Measurements from ENCODE around the gene P2RY2.

The P2RY2 gene

DNA sequence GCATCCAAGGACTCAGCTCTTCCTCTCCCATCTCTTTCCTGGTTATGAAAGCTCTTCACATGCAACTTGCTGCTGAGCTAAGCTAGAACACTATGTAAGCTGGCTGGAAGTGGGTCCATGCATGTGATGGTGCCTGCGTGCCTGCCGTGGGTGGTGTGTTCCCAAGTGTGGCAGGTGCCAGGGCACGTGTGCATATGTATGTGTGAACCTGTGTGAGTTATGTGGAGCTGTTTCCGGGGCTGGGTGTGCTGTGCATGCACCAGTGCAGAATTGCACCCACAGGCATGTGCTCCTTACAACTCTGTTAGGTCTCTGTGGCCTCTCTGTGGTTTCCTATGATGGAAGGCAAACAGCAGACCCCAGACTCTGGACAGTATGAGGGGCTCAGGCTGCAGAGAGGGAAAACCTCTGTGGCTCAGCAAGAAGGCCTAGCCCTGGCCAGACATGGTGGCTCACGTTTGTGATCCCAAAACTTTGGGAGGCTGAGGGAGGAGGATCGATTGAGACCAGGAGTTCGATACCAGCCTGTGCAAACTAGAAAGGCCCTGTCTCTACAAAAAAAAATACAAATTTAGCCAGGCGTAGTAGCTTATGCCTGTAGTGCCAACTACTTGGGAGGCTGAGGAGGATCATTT, 49.9 kb downstream of the P2RY2 start:
- no peak for ATAC-seq
- no peak for TF ChIP-seq ZNF70 (CRISPR knock-in tag; IDR thresholded peaks at IDR 0.05)
- TF ChIP-seq, protein P1, sequence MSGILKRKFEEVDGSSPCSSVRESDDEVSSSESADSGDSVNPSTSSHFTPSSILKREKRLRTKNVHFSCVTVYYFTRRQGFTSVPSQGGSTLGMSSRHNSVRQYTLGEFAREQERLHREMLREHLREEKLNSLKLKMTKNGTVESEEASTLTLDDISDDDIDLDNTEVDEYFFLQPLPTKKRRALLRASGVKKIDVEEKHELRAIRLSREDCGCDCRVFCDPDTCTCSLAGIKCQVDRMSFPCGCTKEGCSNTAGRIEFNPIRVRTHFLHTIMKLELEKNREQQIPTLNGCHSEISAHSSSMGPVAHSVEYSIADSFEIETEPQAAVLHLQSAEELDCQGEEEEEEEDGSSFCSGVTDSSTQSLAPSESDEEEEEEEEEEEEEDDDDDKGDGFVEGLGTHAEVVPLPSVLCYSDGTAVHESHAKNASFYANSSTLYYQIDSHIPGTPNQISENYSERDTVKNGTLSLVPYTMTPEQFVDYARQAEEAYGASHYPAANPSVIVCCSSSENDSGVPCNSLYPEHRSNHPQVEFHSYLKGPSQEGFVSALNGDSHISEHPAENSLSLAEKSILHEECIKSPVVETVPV (CRISPR knock-in tag; IDR thresholded peaks at IDR 0.05): no peak
- TF ChIP-seq, protein P2, sequence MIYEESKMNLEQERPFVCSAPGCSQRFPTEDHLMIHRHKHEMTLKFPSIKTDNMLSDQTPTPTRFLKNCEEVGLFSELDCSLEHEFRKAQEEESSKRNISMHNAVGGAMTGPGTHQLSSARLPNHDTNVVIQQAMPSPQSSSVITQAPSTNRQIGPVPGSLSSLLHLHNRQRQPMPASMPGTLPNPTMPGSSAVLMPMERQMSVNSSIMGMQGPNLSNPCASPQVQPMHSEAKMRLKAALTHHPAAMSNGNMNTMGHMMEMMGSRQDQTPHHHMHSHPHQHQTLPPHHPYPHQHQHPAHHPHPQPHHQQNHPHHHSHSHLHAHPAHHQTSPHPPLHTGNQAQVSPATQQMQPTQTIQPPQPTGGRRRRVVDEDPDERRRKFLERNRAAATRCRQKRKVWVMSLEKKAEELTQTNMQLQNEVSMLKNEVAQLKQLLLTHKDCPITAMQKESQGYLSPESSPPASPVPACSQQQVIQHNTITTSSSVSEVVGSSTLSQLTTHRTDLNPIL (CRISPR knock-in tag; IDR thresholded peaks at IDR 0.05; ENCODE audit: low read depth): no peak

DNA sequence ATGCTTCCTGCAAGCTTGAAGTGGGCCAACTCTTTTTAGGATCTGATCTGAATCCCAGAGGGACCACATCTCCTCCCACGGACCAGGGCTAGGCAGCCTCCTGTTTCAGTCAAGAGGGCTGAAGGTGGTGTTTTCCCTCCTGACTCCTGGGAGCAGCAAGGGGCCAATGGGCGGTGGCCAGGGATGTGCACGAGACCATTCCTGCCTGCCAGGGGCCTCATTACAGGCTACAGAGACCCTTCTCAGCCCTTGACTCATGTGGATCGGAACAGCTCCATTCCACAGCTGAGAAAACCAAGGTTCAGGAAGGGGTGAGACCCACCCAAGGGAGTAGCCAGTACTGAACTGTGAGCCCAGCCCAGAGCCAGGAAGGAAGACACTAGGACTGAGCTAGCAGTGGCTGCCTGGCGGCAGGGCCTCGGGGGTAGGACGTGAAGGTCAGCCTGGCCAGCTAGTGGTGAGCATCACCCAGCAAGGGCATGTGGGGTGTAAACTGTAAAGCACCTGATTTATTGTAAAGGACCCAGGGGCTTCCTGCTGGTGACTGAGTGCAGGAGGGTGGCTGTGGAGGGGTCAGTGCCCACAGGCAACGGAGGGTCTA, 50.7 kb downstream of the P2RY2 start:
- ATAC-seq: no peak
- TF ChIP-seq BACH2 (CRISPR knock-in tag; IDR thresholded peaks at IDR 0.05; ENCODE audit: borderline replicate concordance) (no peak), GLIS3 (CRISPR knock-in tag; IDR thresholded peaks at IDR 0.05) (no peak), CSDC2 (CRISPR knock-in tag; IDR thresholded peaks at IDR 0.05) (no peak), OSR1 (CRISPR knock-in tag; IDR thresholded peaks at IDR 0.05) (no peak), ISL1 (CRISPR knock-in tag; IDR thresholded peaks at IDR 0.05) (no peak), TCF4 (CRISPR knock-in tag; IDR thresholded peaks at IDR 0.05; ENCODE audit: borderline replicate concordance) (no peak), ZNF565 (CRISPR knock-in tag; conservative IDR thresholded peaks at IDR 0.05; ENCODE audit: low read depth) (no peak), ZC3H10 (CRISPR knock-in tag; IDR thresholded peaks at IDR 0.05) (no peak), ZNF8 (CRISPR knock-in tag; IDR thresholded peaks at IDR 0.05) (no peak), TOX (CRISPR knock-in tag; IDR thresholded peaks at IDR 0.05; ENCODE audit: borderline replicate concordance) (no peak), ZFP30 (CRISPR knock-in tag; IDR thresholded peaks at IDR 0.05) (no peak), ZFP3 (CRISPR knock-in tag; IDR thresholded peaks at IDR 0.05) (no peak), ESRRG (CRISPR knock-in tag; IDR thresholded peaks at IDR 0.05) (no peak), ZNF70 (CRISPR knock-in tag; IDR thresholded peaks at IDR 0.05) (no peak), SNAI2 (CRISPR knock-in tag; IDR thresholded peaks at IDR 0.05) (no peak), RARB (CRISPR knock-in tag; IDR thresholded peaks at IDR 0.05) (no peak)
- TF ChIP-seq, protein P3, sequence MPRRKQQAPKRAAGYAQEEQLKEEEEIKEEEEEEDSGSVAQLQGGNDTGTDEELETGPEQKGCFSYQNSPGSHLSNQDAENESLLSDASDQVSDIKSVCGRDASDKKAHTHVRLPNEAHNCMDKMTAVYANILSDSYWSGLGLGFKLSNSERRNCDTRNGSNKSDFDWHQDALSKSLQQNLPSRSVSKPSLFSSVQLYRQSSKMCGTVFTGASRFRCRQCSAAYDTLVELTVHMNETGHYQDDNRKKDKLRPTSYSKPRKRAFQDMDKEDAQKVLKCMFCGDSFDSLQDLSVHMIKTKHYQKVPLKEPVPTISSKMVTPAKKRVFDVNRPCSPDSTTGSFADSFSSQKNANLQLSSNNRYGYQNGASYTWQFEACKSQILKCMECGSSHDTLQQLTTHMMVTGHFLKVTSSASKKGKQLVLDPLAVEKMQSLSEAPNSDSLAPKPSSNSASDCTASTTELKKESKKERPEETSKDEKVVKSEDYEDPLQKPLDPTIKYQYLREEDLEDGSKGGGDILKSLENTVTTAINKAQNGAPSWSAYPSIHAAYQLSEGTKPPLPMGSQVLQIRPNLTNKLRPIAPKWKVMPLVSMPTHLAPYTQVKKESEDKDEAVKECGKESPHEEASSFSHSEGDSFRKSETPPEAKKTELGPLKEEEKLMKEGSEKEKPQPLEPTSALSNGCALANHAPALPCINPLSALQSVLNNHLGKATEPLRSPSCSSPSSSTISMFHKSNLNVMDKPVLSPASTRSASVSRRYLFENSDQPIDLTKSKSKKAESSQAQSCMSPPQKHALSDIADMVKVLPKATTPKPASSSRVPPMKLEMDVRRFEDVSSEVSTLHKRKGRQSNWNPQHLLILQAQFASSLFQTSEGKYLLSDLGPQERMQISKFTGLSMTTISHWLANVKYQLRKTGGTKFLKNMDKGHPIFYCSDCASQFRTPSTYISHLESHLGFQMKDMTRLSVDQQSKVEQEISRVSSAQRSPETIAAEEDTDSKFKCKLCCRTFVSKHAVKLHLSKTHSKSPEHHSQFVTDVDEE (CRISPR knock-in tag; IDR thresholded peaks at IDR 0.05): no peak
- TF ChIP-seq, protein P4, sequence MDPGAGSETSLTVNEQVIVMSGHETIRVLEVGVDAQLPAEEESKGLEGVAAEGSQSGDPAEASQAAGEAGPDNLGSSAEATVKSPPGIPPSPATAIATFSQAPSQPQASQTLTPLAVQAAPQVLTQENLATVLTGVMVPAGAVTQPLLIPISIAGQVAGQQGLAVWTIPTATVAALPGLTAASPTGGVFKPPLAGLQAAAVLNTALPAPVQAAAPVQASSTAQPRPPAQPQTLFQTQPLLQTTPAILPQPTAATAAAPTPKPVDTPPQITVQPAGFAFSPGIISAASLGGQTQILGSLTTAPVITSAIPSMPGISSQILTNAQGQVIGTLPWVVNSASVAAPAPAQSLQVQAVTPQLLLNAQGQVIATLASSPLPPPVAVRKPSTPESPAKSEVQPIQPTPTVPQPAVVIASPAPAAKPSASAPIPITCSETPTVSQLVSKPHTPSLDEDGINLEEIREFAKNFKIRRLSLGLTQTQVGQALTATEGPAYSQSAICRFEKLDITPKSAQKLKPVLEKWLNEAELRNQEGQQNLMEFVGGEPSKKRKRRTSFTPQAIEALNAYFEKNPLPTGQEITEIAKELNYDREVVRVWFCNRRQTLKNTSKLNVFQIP (CRISPR knock-in tag; IDR thresholded peaks at IDR 0.05; ENCODE audit: borderline replicate concordance, low read depth): no peak
- TF ChIP-seq, protein P2 (CRISPR knock-in tag; IDR thresholded peaks at IDR 0.05; ENCODE audit: low read depth): no peak
- TF ChIP-seq, protein P5, sequence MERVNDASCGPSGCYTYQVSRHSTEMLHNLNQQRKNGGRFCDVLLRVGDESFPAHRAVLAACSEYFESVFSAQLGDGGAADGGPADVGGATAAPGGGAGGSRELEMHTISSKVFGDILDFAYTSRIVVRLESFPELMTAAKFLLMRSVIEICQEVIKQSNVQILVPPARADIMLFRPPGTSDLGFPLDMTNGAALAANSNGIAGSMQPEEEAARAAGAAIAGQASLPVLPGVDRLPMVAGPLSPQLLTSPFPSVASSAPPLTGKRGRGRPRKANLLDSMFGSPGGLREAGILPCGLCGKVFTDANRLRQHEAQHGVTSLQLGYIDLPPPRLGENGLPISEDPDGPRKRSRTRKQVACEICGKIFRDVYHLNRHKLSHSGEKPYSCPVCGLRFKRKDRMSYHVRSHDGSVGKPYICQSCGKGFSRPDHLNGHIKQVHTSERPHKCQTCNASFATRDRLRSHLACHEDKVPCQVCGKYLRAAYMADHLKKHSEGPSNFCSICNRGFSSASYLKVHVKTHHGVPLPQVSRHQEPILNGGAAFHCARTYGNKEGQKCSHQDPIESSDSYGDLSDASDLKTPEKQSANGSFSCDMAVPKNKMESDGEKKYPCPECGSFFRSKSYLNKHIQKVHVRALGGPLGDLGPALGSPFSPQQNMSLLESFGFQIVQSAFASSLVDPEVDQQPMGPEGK (CRISPR knock-in tag; IDR thresholded peaks at IDR 0.05; ENCODE audit: borderline replicate concordance): no peak
